ENCODE measurements around the gene NUDCD3.

The NUDCD3 gene

DNA sequence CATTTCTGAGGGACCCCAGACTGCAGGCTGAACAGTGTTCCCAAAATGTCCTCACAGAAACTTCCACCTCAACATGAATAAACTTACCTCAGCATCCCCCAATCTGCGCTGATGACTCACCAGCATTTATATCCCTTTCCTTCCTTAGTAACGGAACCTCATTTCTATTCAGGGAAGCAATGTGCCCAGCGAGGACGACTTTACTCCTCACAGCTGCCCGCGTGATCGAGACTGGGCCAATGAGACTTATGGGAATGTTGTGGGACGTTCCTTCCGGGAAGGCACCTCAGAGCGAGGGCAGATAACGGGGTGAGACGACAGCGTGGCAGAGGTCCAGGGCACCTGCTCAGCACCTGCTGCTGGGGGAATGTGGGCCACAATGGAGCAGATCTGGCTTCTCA, 91.9 kb downstream of the NUDCD3 start:
- DNase-seq: no peak

GRCh38 chr7:44396931-44397545, 93.4 kb downstream of the NUDCD3 start:
- DNase-seq: no peak

- DNase-seq: no peak
Observed at GRCh38 chr7:44396496-44396895, 94.0 kb downstream of the NUDCD3 start.

DNA sequence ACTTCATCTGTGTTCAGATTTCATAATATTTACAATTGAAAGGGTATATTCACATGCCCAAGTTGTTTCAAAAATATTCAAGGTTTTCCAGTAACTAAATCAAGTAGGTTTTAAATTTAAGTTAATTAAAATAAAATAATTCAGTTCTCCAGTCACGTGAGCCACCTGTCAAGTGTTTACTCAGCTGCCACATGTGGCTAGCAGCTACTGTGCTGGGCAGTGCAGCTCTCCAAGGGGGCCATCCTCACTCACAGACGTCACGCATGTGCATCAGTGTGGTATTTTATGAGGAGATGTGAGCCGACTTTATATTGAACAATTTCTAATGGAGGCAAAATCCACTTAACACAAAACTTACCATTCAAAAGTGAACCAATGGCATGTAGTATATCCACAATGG, 95.4 kb downstream of the NUDCD3 start:
- DNase-seq: no peak

DNA sequence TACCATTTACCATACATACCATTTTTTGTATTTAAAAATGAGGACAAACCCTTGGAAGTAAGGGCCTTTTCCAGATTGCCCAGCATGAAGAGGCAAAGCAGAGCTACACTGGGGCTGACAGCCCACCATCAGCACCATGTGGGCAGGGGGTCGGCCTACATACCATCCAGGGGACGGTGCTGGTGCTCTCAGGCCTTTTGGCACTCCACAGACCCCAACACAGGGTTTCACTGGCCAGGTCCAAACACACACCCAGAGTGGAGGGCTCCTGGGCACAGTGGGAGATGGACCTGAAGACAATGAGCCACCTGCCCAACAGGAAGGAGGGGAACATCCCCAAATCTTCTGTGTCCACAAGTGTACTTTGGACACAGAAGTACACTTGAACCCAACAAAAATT, 95.8 kb downstream of the NUDCD3 start:
- no peak for DNase-seq

DNA sequence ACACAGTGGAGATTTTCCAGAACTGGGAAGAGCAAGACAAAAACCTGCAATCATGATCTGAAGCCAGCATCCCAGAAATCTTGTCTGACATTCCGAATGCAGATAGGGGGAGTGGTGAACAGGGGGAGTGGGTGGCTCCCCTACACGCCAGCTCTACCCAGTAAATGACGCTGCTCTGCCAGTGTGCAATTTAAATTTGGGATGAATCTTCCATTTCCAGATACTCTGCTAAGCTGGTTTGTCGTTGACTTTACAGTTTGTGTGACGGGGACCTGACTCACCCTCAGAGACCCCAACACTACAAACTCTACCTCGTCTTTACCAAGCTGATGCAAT, 96.4 kb downstream of the NUDCD3 start:
- no peak for DNase-seq

GRCh38 chr7:44393238-44394111, 97.0 kb downstream of the NUDCD3 start:
- no peak for DNase-seq

GRCh38 chr7:44392618-44393010, 97.8 kb downstream of the NUDCD3 start:
- DNase-seq: no peak

DNA sequence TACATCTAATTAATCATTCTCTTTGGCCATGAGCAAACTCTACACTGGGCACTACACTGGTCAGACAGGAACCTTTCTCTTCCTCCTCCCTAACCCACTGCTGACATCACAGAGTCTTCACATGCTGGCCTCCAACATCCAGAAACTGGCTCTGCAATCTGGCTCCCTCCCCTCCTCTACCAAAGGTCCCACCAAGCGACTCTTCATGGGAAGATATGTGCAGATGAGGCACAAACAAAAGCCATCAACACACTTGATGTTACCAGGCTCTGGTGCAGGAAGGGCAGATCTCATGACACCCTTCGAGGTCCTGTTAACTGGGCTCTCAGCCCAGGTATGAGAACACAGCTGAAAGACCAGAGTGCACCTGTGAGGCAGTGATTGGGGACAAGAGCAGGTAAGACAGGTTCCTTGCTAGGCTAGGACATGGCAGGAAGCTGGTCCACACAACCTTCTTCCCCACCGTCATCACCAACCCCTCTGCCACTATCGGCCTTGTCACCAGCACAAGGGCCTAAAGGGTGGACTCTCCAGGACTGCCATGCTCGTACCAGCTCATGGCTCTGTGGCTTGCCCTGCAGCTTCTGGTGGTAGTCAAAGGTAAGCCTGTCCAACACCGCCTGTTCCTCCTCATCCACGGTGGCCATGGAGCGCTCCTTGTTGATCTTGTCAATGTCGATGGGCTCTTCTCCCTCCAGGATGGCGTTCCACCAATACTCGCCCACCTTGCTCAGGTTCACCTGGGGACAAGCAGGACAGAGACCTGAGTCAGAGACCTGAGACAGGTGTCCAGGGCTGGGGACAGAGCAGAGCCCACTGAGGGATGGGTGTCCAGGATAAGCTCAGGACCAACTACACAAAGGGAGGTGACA, 98.5 kb downstream of the NUDCD3 start:
- DNase-seq: no peak

- DNase-seq: no peak
Observed at GRCh38 chr7:44391171-44391570, 99.3 kb downstream of the NUDCD3 start.

DNA sequence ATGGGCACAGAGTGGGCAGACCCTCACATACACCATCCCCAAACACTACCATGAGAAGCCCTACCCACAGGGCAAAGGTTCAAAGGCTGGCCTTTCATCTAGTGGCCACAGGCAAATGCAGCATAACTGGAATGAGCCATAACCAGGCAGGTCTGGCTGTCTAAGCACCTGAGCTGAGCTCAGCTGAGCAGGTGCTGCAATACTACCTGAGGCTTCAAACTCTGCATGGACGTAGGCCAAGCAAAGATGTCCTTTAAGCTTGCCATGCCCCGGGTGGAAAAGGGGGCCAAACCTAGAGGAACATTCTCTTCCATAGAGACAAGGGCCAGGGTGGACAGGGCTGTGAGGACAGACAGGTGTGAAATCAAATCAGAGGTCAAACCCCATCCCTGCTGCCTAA, 99.8 kb downstream of the NUDCD3 start:
- no peak for DNase-seq

GRCh38 chr7:44388089-44388970, 102.1 kb downstream of the NUDCD3 start:
- no peak for DNase-seq

DNA sequence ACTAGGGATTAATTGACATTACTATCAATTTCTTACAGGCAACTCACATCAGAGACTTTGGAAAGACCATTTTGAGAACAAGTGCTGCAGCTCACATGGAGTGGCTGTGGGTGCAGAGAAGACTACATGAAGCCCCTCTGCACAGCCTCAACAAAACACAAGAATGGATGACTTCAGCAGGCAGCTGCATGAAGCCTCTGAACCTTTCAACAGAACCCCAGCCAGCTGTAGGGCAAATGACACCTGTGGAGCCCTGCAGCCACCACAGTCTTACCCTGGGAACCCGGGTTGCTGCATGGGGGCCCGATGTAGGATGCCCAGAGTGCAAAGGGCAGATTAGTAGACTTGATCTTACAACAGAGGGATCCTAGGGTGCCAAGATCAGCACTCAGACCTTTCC, 103.1 kb downstream of the NUDCD3 start:
- DNase-seq: no peak

GRCh38 chr7:44386139-44386913, 104.1 kb downstream of the NUDCD3 start:
- no peak for DNase-seq

GRCh38 chr7:44385434-44386138, 104.9 kb downstream of the NUDCD3 start:
- DNase-seq: no peak

DNA sequence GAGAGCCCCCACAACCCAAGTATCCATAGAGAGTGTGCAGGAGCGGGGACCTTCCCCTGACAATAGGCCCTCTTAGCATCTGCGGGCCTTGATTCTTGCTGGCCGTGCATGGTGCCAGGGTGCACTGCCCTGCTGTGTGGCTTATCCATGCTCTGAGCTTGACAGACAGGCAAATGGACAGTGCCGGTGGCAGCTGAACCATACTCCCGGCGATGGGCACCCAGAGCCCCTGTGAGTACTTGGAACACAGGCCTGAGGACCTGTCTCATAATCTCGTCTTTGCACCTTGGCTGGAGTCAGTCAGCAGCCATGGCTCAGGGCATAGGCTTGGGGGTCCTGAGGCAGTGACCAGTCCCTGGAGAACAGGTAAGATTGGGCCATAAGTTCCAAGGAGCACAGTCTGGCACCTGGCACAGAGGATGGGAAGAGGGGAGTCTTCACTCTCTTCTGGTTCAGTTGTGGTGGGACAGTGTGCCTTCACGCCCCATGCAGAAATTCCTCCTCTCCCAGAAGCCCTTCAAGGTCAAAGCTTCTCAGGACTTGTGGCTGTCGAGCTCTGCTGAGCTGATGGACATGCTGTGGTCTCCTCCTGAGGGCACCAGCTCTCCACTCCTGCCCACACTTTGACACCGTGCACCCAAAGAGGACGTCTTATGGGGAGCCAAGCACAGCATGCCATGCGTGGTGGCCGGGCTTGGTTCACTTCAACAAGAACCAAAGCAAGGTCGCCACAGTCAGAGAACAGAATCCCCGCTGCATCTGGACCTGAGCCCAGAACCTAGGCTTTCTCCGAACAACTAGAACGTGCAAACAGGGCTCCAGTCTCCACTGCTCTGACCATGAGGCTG, 105.6 kb downstream of the NUDCD3 start:
- no peak for DNase-seq

GRCh38 chr7:44383566-44383965, 106.9 kb downstream of the NUDCD3 start:
- DNase-seq: no peak

- no peak for DNase-seq
Observed at GRCh38 chr7:44382459-44383265, 107.8 kb downstream of the NUDCD3 start.
